Motor neuron (in vitro differentiated cells): ENCODE results near the gene MAP4K1. TPM values are rescaled to one million over a fixed set of nuclear protein-coding genes. Genes with fewer than 3 reads are reported as not detected.
A peak's percentile ranks its signal among the peaks of the same experiment; 100 is the strongest.
"Not testable (repeated sequence)": the region's sequence is repeated elsewhere in the genome, so short reads cannot be mapped to it uniquely, and the experiment has no call there.

ENCODE experiments used
- ATAC-seq, 8 experiments: fragments of 200-7000 bp; cut with Tn5 transposase; replicated peaks in 6 of 8; 2 replicates each; pipeline ENCODE4 v1.8.0; 2021; ENCODE audit warnings: mild to moderate bottlenecking in 8 of 8, moderate library complexity in 8 of 8
- H3K27ac ChIP-seq, 2 donors: fragments of 250-450 bp; sonication (Bioruptor Pico); 2 replicates each; pipeline ENCODE4 v1.9.0; 2021; ENCODE audit warnings: antibody characterized with exemption in 2 of 2, mild to moderate bottlenecking in 2 of 2, moderate library complexity in 1 of 2
- H3K4me1 ChIP-seq, 2 donors: fragments of 250-450 bp; sonication (Bioruptor Pico); replicated peaks in 1 of 2; 2 replicates each; pipeline ENCODE4 v1.6.1; 2021; ENCODE audit warnings: antibody characterized with exemption in 2 of 2, mild to moderate bottlenecking in 2 of 2, moderate library complexity in 1 of 2
- H3K4me3 ChIP-seq, 5 donors: fragments of 250-450 bp; sonication (Bioruptor Pico); 2 replicates each; pipeline ENCODE4 v1.9.0; 2021; ENCODE audit warnings: antibody characterized with exemption in 5 of 5, mild to moderate bottlenecking in 5 of 5, moderate library complexity in 4 of 5
- WGBS, 10 experiments: fragments of 450-650 bp; shearing (Covaris generic); methylation state at CpG; one replicate each; pipeline ENCODE4 v1.0.0; 2022; 5-methylcytosine and 5-hydroxymethylcytosine counted together
- in situ Hi-C, 9 experiments: fragments of 400-800 bp; cut with MboI; loops; one replicate each; pipeline ENCODE4 v1.15.0; 2021; ENCODE audit warnings: low sequenced_read_pairs in 9 of 9, low pct_unique_long_range_greater_than_20kb in 2 of 9; ENCODE audit not compliant: unreplicated experiment in 9 of 9
- total RNA-seq, 8 experiments: library from RNA; unstranded; fragments of 300-600 nt; gene quantifications; 2 replicates each; pipeline versions ENCODE4 v1.2.3 to v1.2.4, GENCODE V29; 2022

The MAP4K1 gene
- total RNA-seq, 8 experiments from 2014 or later, result 1.4 to 8.6 (median 2.1) TPM

DNA sequence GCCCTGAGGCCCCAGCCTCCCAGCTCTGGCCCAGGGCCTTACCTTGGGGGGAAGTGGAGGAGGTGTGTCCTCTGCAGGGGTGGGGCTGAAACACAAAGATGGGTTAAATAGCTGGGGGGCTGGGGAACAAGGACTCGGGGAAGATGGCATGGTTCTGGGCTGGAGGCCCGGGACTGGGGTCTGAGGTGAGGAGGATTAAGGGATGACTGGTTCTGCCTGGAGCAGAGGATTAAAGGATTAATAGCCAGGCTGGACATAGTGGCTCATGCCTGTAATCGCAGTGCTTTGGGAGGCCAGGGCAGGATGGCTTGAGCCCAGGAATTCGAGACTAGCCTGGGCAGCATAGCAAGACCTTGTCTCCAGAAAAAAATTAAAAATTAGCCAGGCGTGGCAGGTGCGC is 11.6 kb downstream of the MAP4K1 start:
- in situ Hi-C loops, result no loop called here
- no peak overlapping the region for H3K27ac ChIP-seq
- ATAC-seq, result no peak
- 10 to 93% (median 67%) methylated on average over 1 to 4 of the region's 6 CpGs; no CpG with 5 or more reads in 5 of the 10 experiments for WGBS, 10 experiments
- no peaks in the 10 kb centered on the region for H3K4me1 ChIP-seq
- H3K4me3 ChIP-seq, result no peak overlapping the region

DNA sequence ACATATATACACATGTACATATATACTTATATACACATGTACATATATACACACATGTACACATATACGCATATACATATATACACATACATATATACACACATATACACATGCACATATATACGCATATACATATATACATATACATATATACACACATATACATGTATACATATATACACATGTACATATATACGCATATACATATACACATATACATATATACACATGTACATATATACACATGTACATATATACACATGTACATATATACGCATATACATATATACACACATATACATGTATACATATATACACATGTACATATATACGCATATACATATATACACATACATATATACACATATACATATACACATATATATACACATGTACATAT is 14.9 kb downstream of the MAP4K1 start:
- H3K4me3 ChIP-seq, H3K4me1 ChIP-seq, in situ Hi-C loops, ATAC-seq, H3K27ac ChIP-seq: not testable (repeated sequence)
- 83 to 100% (median 95%) methylated on average over 2 to 5 of the region's 5 CpGs; no CpG with 5 or more reads in 2 of the 10 experiments for WGBS, 10 experiments

DNA sequence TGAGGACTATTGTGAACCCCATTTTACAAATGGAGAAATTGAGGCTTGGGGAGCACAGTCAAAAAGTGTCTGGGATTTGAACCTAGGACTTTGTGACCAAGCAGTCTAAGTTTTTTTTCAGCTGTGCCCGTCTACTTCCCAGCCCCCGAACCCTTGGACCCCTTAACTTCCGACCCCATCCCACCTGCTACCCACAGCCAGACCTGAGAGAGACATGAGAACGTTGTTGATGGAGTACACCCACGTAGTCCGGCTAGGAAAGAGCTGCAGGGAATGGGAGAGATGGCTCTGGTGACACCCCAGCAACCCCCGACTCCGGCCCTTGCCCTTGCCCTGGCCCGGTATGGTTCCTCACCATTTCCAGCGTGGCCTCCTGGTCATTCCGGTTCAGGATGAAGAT is 18.0 kb downstream of the MAP4K1 start:
- Histone ChIP-seq H3K4me3 (no peak overlapping the region), H3K4me1 (no peaks in the 10 kb centered on the region), H3K27ac (no peak overlapping the region)
- no peak for ATAC-seq
- 80 to 90% (median 87%) methylated on average over 2 to 6 of the region's 11 CpGs; no CpG with 5 or more reads in 5 of the 10 experiments for WGBS, 10 experiments
- in situ Hi-C loops, result no loop called here

GRCh38 chr19:38597075-38597474 is 20.7 kb downstream of the MAP4K1 start:
- Histone ChIP-seq H3K4me1 (no peaks in the 10 kb centered on the region), H3K27ac (no peak overlapping the region), H3K4me3 (no peak overlapping the region)
- no peak for ATAC-seq
- WGBS, 10 experiments, result 0 to 100% (median 96%) methylated on average over 1 to 4 of the region's 11 CpGs; no CpG with 5 or more reads in 7 of the 10 experiments
- in situ Hi-C loops, result no loop called here

DNA sequence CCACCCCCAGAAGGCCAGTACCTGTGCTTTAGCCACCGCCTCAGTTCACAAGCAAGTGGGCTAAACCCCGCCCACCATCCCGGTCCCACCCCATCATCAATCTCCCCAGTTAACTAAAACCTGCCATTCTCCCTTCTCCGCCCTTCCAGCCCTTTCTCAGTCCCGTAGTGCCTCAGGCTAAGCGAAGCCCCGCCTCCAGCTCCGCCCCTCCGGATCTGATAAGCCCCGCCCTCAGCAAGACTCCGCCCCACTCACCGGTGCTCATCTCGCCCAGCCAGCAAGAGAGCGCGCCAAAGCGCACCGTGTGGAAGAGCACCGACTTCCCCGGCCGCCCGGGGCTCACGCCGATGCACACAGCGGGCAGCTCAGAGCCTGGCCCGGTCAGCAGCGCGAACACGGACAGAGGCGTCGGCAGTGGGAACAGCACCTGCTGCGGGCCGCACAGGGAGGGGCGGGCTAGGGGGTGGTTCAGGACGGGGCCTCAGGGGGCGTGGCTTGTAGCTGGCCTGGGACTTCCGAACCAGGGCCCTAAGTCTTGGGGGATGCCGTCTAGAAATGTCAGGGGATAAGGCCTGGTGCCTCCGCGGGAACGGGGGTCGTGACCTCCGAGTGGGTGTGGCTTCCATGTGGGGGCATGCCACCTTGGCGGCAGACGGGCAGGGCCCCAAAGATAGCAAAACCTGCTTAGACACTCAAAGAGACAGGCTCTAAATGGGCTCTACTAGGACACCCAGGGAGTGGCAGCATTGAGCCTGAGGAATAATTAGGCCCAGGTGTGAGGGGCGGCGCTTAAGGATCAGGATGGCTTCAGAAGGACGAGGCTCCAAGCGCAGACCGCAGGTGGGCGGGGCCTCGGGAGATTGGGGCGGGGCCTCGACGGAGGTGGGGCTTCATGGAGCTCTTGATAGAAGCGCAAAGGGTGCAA is 21.4 kb downstream of the MAP4K1 start:
- in situ Hi-C loops, result no loop called here
- Histone ChIP-seq H3K27ac (no peak overlapping the region), H3K4me3 (peak overlapping the region; percentile 30 to 40 (median 31)), H3K4me1 (no peaks in the 10 kb centered on the region)
- ATAC-seq, result peak; percentile 50 to 97 (median 92)
- 0 to 13% methylated on average over 2 to 6 of the region's 55 CpGs; no CpG with 5 or more reads in 8 of the 10 experiments for WGBS, 10 experiments

GRCh38 chr19:38592940-38593339 is 24.8 kb downstream of the MAP4K1 start:
- no peak for ATAC-seq

GRCh38 chr19:38588041-38588440 is 29.7 kb downstream of the MAP4K1 start:
- Histone ChIP-seq H3K4me1 (no peaks in the 10 kb centered on the region), H3K4me3 (no peak overlapping the region), H3K27ac (no peak overlapping the region)
- 17 to 100% (median 79%) methylated on average over 1 to 2 of the region's 2 CpGs; no CpG with 5 or more reads in 3 of the 10 experiments for WGBS, 10 experiments
- no peak for ATAC-seq
- in situ Hi-C loops, result no loop called here

More at GRCh38 chr19:38592940-38593339, 24.8 kb downstream of the MAP4K1 start:
- in situ Hi-C loops, result no loop called here
- Histone ChIP-seq H3K4me3 (no peak overlapping the region), H3K27ac (no peak overlapping the region), H3K4me1 (no peaks in the 10 kb centered on the region)
- WGBS, 10 experiments, result 56 to 100% (median 85%) methylated on average over 1 to 5 of the region's 6 CpGs; no CpG with 5 or more reads in 4 of the 10 experiments

- Histone ChIP-seq H3K4me1 (no peaks in the 10 kb centered on the region), H3K27ac (no peak overlapping the region), H3K4me3 (no peak overlapping the region)
- 20 to 100% (median 85%) methylated on average over 1 to 2 of the region's 2 CpGs; no CpG with 5 or more reads in 4 of the 10 experiments for WGBS, 10 experiments
- in situ Hi-C loops, result no loop called here
- ATAC-seq, result no peak
Measured at GRCh38 chr19:38587562-38587961, 30.2 kb downstream of the MAP4K1 start.

GRCh38 chr19:38583985-38584305 is 33.8 kb downstream of the MAP4K1 start:
- H3K27ac ChIP-seq, result no peak overlapping the region
- WGBS, 10 experiments, result 50 to 100% (median 67%) methylated on average over 1 of the region's 4 CpGs; no CpG with 5 or more reads in 7 of the 10 experiments
- no peak for ATAC-seq
- H3K4me3 ChIP-seq, result no peak overlapping the region
- in situ Hi-C loops, result no loop called here
- no peaks in the 10 kb centered on the region for H3K4me1 ChIP-seq

GRCh38 chr19:38583219-38583984 is 34.4 kb downstream of the MAP4K1 start:
- Histone ChIP-seq H3K4me1 (no peaks in the 10 kb centered on the region), H3K4me3 (no peak overlapping the region), H3K27ac (no peak overlapping the region)
- ATAC-seq, result no peak
- in situ Hi-C loops, result no loop called here
- 20 to 100% (median 96%) methylated on average over 1 to 8 of the region's 14 CpGs; no CpG with 5 or more reads in 2 of the 10 experiments for WGBS, 10 experiments

DNA sequence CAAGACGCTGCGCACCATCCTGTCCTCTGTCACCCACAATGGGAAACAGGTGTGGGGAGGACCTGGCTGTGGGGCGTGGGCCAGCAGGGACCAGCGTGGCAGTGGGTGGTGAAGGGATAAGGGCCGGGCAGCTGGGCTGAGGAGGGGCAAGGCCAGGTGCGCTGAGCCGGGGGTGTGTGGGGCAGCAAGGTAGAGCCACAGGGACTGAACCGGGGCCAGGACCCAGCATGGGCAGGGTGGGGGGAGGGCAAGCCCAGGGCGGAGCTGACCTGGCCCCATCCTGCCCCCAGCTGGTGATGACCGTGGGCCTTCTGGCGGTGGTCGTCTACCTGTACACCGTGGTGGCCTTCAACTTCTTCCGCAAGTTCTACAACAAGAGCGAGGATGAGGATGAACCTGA is 37.7 kb downstream of the MAP4K1 start:
- ATAC-seq, result no peak
- in situ Hi-C loops, result no loop called here
- no peak overlapping the region for H3K27ac ChIP-seq
- WGBS, 10 experiments, result 80 to 100% methylated on average over 2 to 3 of the region's 15 CpGs; no CpG with 5 or more reads in 8 of the 10 experiments
- H3K4me3 ChIP-seq, result no peak overlapping the region
- no peaks in the 10 kb centered on the region for H3K4me1 ChIP-seq

DNA sequence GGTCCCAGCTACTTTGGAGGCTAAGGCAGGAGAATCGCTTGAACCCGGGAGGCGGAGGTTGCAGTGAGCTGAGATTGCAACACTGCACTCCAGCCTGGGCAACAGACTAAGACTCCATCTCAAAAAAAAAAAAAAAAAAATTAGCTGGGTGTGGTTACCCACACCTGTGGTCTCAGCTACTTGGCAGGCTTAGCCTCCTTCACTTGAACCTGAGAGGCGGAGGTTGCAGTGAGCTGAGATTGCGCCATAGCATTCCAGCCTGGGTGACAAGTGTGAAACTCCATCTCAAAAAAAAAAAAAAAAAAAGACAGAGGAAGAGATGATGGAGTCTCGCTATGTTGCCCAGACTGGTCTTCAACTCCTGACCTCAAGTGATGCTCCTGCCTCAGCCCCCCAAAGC is 38.4 kb downstream of the MAP4K1 start:
- WGBS, 10 experiments, result 100% methylated on average over 1 to 4 of the region's 6 CpGs; no CpG with 5 or more reads in 5 of the 10 experiments
- ATAC-seq, H3K4me1 ChIP-seq, H3K4me3 ChIP-seq, H3K27ac ChIP-seq, in situ Hi-C loops: not testable (repeated sequence)

DNA sequence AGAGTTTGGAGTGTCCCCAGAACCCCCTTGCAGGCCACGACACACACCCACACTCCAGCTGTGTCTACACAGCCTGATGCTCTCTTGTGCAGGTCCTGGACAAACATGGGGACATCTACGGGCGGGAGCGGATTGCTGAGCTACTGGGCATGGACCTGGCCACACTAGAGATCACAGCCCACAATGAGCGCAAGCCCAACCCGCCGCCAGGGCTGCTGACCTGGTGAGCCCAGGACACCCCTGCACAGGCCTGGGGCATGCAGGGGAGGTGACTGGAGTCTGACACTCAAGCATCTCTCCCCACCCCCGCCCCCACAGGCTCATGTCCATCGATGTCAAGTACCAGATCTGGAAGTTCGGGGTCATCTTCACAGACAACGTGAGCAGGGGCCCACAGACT is 39.9 kb downstream of the MAP4K1 start:
- in situ Hi-C loops, result no loop called here

More for the DNA sequence above, 39.9 kb downstream of the MAP4K1 start:
- Histone ChIP-seq H3K4me3 (no peak overlapping the region), H3K4me1 (no peaks in the 10 kb centered on the region), H3K27ac (no peak overlapping the region)
- no peak for ATAC-seq
- 80 to 100% (median 100%) methylated on average over 1 to 4 of the region's 11 CpGs; no CpG with 5 or more reads in 6 of the 10 experiments for WGBS, 10 experiments
